Neutrophil (primary cell): ENCODE measurements around the gene PRIM1.
"Not testable (repeated sequence)": the region's sequence is repeated elsewhere in the genome, so short reads cannot be mapped to it uniquely, and the experiment has no call there.

ENCODE experiments used
- H3K27ac ChIP-seq: fragments of 200-600 bp; sonication (generic); 2 replicates; pipeline ENCODE4 v1.5.1; 2016; ENCODE audit warnings: mild to moderate bottlenecking, moderate library complexity
- H3K27me3 ChIP-seq: fragments of 200-600 bp; sonication (generic); 2 replicates; pipeline ENCODE4 v1.6.0; 2016; ENCODE audit warnings: mild to moderate bottlenecking
- H3K36me3 ChIP-seq: fragments of 200-600 bp; sonication (generic); 2 replicates; pipeline ENCODE4 v1.5.1; 2017
- H3K4me1 ChIP-seq, 2 experiments: fragments of 200-600 bp in 1 of 2; sonication (generic) in 1 of 2; 1 replicate in 1 of 2; 2 replicates in 1 of 2; pipeline versions ENCODE4 v1.5.1 to v1.6.1; 2013 to 2016; ENCODE audit warnings: low read depth in 1 of 2, low read length in 1 of 2, mild to moderate bottlenecking in 1 of 2, moderate library complexity in 1 of 2; ENCODE audit not compliant: control insufficient read depth in 1 of 2, insufficient read depth in 1 of 2
- H3K4me3 ChIP-seq, 2 experiments: fragments of 200-600 bp in 1 of 2; sonication (generic) in 1 of 2; 1 replicate in 1 of 2; 2 replicates in 1 of 2; pipeline ENCODE4 v1.5.1; 2013 to 2016; ENCODE audit warnings: low read depth in 1 of 2, low read length in 1 of 2, mild to moderate bottlenecking in 1 of 2, moderate library complexity in 1 of 2
- H3K9me3 ChIP-seq: fragments of 200-600 bp; sonication (generic); 2 replicates; pipeline ENCODE4 v1.5.1; 2016
- CTCF ChIP-seq: fragments of 200-600 bp; sonication (generic); IDR thresholded peaks from 2 replicates; pipeline ENCODE4 v1.5.1; 2016; ENCODE audit warnings: antibody characterized with exemption

Gene PRIM1

GRCh38 chr12:56716458-56716857, 35.7 kb downstream of the PRIM1 start:
- no peaks in the 10 kb centered on the region for H3K9me3 ChIP-seq
- no peak overlapping the region for H3K4me3 ChIP-seq
- TF ChIP-seq CTCF, result no peak
- H3K27me3 ChIP-seq, result no peaks in the 10 kb centered on the region
- peaks cover 30% of the 10 kb centered on the region for H3K36me3 ChIP-seq
- peaks cover 66 to 75% of the 10 kb centered on the region in 2 experiments for H3K4me1 ChIP-seq
- H3K27ac ChIP-seq, result peak overlapping the region; percentile 90

GRCh38 chr12:56715798-56716197, 36.3 kb downstream of the PRIM1 start:
- Histone ChIP-seq H3K4me3 (no peak overlapping the region), H3K4me1 (peaks cover 60 to 68% of the 10 kb centered on the region in 2 experiments), H3K9me3 (no peaks in the 10 kb centered on the region), H3K27ac (peak overlapping the region; percentile 90), H3K27me3 (no peaks in the 10 kb centered on the region), H3K36me3 (peaks cover 34% of the 10 kb centered on the region)
- TF ChIP-seq CTCF, result no peak

GRCh38 chr12:56714431-56714929, 37.6 kb downstream of the PRIM1 start:
- Histone ChIP-seq H3K27ac (peak overlapping the region; percentile 90), H3K9me3 (no peaks in the 10 kb centered on the region), H3K36me3 (peaks cover 34% of the 10 kb centered on the region), H3K4me3 (no peak overlapping the region), H3K4me1 (peaks cover 47 to 58% of the 10 kb centered on the region in 2 experiments), H3K27me3 (no peaks in the 10 kb centered on the region)
- no peak for TF ChIP-seq CTCF

- peaks cover 34% of the 10 kb centered on the region for H3K36me3 ChIP-seq
- H3K9me3 ChIP-seq, result no peaks in the 10 kb centered on the region
- peaks cover 39 to 49% of the 10 kb centered on the region in 2 experiments for H3K4me1 ChIP-seq
- H3K27ac ChIP-seq, result peak overlapping the region; percentile 90
- H3K4me3 ChIP-seq, result no peak overlapping the region
- TF ChIP-seq CTCF, result no peak
- no peaks in the 10 kb centered on the region for H3K27me3 ChIP-seq
These were observed 38.8 kb downstream of the PRIM1 start for GRCh38 chr12:56713345-56713744.

GRCh38 chr12:56709759-56710376, 42.3 kb downstream of the PRIM1 start:
- Histone ChIP-seq H3K27ac (no peak overlapping the region), H3K4me3 (no peak overlapping the region), H3K4me1 (peaks cover 34 to 35% of the 10 kb centered on the region in 2 experiments), H3K27me3 (no peaks in the 10 kb centered on the region), H3K36me3 (peaks cover 27% of the 10 kb centered on the region), H3K9me3 (no peaks in the 10 kb centered on the region)
- TF ChIP-seq CTCF, result no peak

GRCh38 chr12:56704522-56704921, 47.6 kb downstream of the PRIM1 start:
- H3K4me1 ChIP-seq, result peaks cover 22 to 23% of the 10 kb centered on the region in 2 experiments
- not testable (repeated sequence) for H3K27me3 ChIP-seq, H3K36me3 ChIP-seq, H3K9me3 ChIP-seq, H3K4me3 ChIP-seq, H3K27ac ChIP-seq
